Measurements from ENCODE around the gene EEFSEC.

The EEFSEC gene

DNA sequence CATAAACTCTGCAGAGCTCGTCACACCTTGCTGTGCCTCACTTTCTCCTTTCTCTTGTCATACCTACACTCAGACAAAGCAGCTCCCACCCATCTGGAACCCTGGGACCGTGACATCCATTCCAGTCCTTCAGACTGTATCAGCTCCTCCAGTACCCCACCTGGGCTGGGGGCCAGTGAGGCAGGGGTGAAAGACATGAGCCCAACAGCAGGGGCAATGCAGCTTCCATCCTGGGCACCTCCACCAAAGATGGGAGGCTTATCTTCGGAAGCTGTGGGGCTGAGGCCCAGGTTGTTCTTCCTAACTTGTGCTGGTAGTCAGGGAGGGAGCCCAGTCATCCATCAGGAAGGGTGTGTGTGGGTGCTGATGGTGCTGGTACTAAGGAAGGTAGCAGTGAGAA lies 109.2 kb downstream of the EEFSEC start:
- TF ChIP-seq, protein P1, sequence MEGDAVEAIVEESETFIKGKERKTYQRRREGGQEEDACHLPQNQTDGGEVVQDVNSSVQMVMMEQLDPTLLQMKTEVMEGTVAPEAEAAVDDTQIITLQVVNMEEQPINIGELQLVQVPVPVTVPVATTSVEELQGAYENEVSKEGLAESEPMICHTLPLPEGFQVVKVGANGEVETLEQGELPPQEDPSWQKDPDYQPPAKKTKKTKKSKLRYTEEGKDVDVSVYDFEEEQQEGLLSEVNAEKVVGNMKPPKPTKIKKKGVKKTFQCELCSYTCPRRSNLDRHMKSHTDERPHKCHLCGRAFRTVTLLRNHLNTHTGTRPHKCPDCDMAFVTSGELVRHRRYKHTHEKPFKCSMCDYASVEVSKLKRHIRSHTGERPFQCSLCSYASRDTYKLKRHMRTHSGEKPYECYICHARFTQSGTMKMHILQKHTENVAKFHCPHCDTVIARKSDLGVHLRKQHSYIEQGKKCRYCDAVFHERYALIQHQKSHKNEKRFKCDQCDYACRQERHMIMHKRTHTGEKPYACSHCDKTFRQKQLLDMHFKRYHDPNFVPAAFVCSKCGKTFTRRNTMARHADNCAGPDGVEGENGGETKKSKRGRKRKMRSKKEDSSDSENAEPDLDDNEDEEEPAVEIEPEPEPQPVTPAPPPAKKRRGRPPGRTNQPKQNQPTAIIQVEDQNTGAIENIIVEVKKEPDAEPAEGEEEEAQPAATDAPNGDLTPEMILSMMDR (IDR thresholded peaks at IDR 0.05; ENCODE audit: insufficient read depth, low read length, poor library complexity, severe bottlenecking), result no peak
- no peak overlapping the region for H3K4me3 ChIP-seq (replicated peaks; ENCODE audit: low read depth, low read length)
- DNase-seq (ENCODE audit: extremely low read depth, insufficient read length), result no peak
- H3K27me3 ChIP-seq (replicated peaks; ENCODE audit: control insufficient read depth, insufficient read depth, low read length), result no peaks in the 10 kb centered on the region
- peaks cover 7% of the 10 kb centered on the region for H3K36me3 ChIP-seq (ENCODE audit: control insufficient read depth, insufficient read depth, low read length)

DNA sequence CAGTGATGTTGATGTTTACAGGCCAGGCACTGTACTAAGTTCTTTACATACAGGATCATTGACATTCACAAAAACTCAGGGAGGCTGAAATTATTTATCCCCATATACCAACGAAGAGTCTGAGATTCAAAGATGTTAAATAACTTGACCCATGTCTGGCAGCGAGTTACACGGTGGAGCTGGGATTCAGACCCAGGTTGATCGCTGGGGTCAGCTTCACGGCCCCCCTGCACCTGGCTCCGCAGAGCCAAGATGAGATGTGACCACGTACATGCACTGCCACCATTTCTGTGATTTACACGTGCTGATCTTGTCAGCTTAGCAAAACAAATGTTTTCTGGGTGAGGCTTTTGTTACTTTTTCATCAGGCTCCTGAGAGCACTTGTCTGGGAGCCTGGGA lies 109.8 kb downstream of the EEFSEC start:
- DNase-seq (ENCODE audit: extremely low read depth, insufficient read length), result no peak
- H3K36me3 ChIP-seq (ENCODE audit: control insufficient read depth, insufficient read depth, low read length), result peaks cover 7% of the 10 kb centered on the region

DNA sequence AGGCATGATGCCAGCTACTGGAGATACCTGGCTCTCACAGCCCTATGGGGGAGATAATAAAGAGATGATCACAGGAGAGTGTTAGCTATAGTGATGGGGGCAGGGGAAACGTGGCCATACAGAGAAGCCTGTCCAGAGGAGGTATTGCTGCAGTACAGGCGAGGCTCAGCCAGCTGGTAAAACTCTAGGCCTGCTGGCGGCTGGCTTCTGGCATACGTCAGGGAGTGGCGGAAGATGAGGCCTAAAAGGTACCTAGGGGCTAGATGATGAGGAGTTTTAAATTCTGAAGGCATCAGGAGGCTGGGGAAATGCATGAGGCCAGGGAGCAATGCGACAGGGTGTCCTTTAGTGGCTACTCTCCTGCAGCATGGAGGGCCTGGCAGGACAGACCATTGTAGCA lies 110.7 kb downstream of the EEFSEC start:
- TF ChIP-seq, protein P1 (IDR thresholded peaks at IDR 0.05; ENCODE audit: insufficient read depth, low read length, poor library complexity, severe bottlenecking), result no peak
- Histone ChIP-seq H3K36me3 (ENCODE audit: control insufficient read depth, insufficient read depth, low read length) (peaks cover 7% of the 10 kb centered on the region), H3K27me3 (replicated peaks; ENCODE audit: control insufficient read depth, insufficient read depth, low read length) (no peaks in the 10 kb centered on the region), H3K4me3 (replicated peaks; ENCODE audit: low read depth, low read length) (no peak overlapping the region)
- DNase-seq (ENCODE audit: extremely low read depth, insufficient read length), result no peak

More for the DNA sequence above, 109.8 kb downstream of the EEFSEC start:
- TF ChIP-seq, protein P1 (IDR thresholded peaks at IDR 0.05; ENCODE audit: insufficient read depth, low read length, poor library complexity, severe bottlenecking), result no peak
- H3K4me3 ChIP-seq (replicated peaks; ENCODE audit: low read depth, low read length), result no peak overlapping the region
- H3K27me3 ChIP-seq (replicated peaks; ENCODE audit: control insufficient read depth, insufficient read depth, low read length), result no peaks in the 10 kb centered on the region

DNA sequence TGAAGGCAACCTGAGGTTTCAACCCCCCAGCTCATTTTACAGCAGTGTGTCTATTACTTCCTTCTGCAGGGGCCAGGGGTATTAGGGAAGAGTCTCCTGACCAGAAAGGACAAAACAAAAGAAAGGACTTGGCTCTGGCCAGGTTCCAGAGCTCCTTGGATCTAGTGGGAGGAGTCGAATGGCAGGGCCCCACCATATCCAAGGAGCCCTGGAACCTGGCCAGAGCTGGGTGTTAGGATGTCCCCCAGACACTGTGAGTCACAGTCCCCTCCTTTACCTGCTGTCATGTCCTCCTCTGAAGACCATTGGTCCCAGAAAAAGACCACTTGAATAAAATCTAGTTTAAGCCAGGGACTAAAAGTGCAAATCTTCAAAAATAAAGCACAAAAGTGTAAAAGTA lies 113.2 kb downstream of the EEFSEC start:
- no peak for DNase-seq (ENCODE audit: extremely low read depth, insufficient read length)
- TF ChIP-seq, protein P1 (IDR thresholded peaks at IDR 0.05; ENCODE audit: insufficient read depth, low read length, poor library complexity, severe bottlenecking), result no peak
- H3K36me3 ChIP-seq (ENCODE audit: control insufficient read depth, insufficient read depth, low read length), result peaks cover 7% of the 10 kb centered on the region
- no peak overlapping the region for H3K4me3 ChIP-seq (replicated peaks; ENCODE audit: low read depth, low read length)
- no peaks in the 10 kb centered on the region for H3K27me3 ChIP-seq (replicated peaks; ENCODE audit: control insufficient read depth, insufficient read depth, low read length)

DNA sequence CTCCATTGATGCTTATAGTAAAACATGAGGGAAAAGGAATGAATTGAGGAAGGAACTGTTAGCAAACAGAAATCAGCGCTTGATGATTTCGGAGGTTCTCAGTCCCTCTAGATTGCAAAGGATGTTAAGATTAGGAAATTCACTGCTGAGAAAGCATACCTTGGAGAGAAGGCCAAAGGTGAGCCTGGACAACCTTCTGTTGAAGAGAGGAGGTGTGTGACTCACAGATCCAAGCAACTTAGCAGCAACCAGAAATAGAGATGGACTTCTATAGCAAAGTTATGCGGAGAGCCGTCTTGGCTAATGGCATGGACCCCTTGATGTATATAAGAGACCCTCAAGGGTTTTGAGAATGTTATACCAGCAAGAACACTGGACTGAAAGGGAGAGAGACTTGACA lies 114.3 kb downstream of the EEFSEC start:
- Histone ChIP-seq H3K4me3 (replicated peaks; ENCODE audit: low read depth, low read length) (no peak overlapping the region), H3K27me3 (replicated peaks; ENCODE audit: control insufficient read depth, insufficient read depth, low read length) (no peaks in the 10 kb centered on the region), H3K36me3 (ENCODE audit: control insufficient read depth, insufficient read depth, low read length) (peaks cover 8% of the 10 kb centered on the region)
- TF ChIP-seq, protein P1 (IDR thresholded peaks at IDR 0.05; ENCODE audit: insufficient read depth, low read length, poor library complexity, severe bottlenecking), result no peak
- DNase-seq (ENCODE audit: extremely low read depth, insufficient read length), result no peak
